IMR-90 (cell line): ENCODE data around the gene MALRD1.

Experiments used
- MAFK ChIP-seq: IDR thresholded peaks from 2 replicates; pipeline ENCODE4 v1.6.1; 2012; ENCODE audit warnings: low read depth, low read length, improper control_type of control experiment
- MXI1 ChIP-seq: IDR thresholded peaks from 2 replicates; pipeline ENCODE4 v1.6.1; 2012; ENCODE audit warnings: low read depth, mild to moderate bottlenecking, low read length, moderate library complexity, borderline replicate concordance
- POLR2A ChIP-seq: IDR thresholded peaks from 2 replicates; pipeline ENCODE4 v1.6.1; 2012; ENCODE audit warnings: mild to moderate bottlenecking, low read depth, low read length
- RAD21 ChIP-seq: IDR thresholded peaks from 2 replicates; pipeline ENCODE4 v1.6.1; 2012; ENCODE audit warnings: low read length, improper control_type of control experiment
- RCOR1 ChIP-seq: IDR thresholded peaks from 2 replicates; pipeline ENCODE4 v1.6.1; 2012; ENCODE audit warnings: mild to moderate bottlenecking, low read length, improper control_type of control experiment; ENCODE audit not compliant: insufficient replicate concordance
- RFX5 ChIP-seq: IDR thresholded peaks from 2 replicates; pipeline ENCODE4 v1.8.0; 2012; ENCODE audit warnings: low read depth, mild to moderate bottlenecking, low read length, moderate library complexity
- SMC3 ChIP-seq: fragments of 150-350 bp; IDR thresholded peaks from 2 replicates; pipeline ENCODE4 v1.6.1; 2016; ENCODE audit warnings: low read depth, mild to moderate bottlenecking, antibody characterized with exemption, low read length, moderate library complexity
- TF ChIP-seq, protein P1 (sequence below): conservative IDR thresholded peaks from 2 replicates; pipeline ENCODE4 v1.5.1; 2012; ENCODE audit warnings: mild to moderate bottlenecking, low read depth, low read length, improper control_type of control experiment
- TF ChIP-seq, protein P2 (sequence below): fragments of 150-350 bp; IDR thresholded peaks from 2 replicates; pipeline ENCODE4 v1.6.1; 2017; ENCODE audit warnings: mild to moderate bottlenecking, antibody characterized with exemption, low read length, low read depth

DNA sequence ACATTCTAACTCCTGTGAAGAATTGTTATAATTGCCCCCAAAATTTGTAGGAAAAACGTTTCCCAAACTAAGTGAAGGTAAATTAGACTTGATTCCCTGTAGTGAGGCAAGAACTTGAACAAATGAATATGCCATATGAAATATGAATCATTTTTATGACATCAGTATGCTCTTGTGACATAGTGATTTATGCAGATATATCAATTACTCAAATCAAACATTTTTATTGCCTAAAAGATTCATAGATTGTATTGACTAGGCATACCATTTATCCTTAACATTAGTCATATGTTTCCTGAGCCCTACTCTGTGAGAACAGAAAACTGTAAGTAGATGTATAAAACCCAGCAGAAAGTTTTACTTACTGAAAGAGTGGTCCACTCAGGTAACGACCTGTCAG lies 245.6 kb downstream of the MALRD1 start:
- TF ChIP-seq, protein P1, sequence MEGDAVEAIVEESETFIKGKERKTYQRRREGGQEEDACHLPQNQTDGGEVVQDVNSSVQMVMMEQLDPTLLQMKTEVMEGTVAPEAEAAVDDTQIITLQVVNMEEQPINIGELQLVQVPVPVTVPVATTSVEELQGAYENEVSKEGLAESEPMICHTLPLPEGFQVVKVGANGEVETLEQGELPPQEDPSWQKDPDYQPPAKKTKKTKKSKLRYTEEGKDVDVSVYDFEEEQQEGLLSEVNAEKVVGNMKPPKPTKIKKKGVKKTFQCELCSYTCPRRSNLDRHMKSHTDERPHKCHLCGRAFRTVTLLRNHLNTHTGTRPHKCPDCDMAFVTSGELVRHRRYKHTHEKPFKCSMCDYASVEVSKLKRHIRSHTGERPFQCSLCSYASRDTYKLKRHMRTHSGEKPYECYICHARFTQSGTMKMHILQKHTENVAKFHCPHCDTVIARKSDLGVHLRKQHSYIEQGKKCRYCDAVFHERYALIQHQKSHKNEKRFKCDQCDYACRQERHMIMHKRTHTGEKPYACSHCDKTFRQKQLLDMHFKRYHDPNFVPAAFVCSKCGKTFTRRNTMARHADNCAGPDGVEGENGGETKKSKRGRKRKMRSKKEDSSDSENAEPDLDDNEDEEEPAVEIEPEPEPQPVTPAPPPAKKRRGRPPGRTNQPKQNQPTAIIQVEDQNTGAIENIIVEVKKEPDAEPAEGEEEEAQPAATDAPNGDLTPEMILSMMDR, result no peak
- TF ChIP-seq POLR2A, result no peak
- TF ChIP-seq SMC3, result no peak
- no peak for TF ChIP-seq RFX5
- no peak for TF ChIP-seq MXI1
- TF ChIP-seq RCOR1, result no peak
- TF ChIP-seq MAFK, result no peak
- TF ChIP-seq, protein P2, sequence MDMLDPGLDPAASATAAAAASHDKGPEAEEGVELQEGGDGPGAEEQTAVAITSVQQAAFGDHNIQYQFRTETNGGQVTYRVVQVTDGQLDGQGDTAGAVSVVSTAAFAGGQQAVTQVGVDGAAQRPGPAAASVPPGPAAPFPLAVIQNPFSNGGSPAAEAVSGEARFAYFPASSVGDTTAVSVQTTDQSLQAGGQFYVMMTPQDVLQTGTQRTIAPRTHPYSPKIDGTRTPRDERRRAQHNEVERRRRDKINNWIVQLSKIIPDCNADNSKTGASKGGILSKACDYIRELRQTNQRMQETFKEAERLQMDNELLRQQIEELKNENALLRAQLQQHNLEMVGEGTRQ, result no peak
- no peak for TF ChIP-seq RAD21
